IMR-90 (cell line): ENCODE data around the gene HPSE2.

Experiments used
- CEBPB ChIP-seq: IDR thresholded peaks from 2 replicates; pipeline ENCODE4 v1.6.1; 2012; ENCODE audit warnings: low read depth, low read length, improper control_type of control experiment
- FOS ChIP-seq: fragments of 150-350 bp; IDR thresholded peaks from 2 replicates; pipeline ENCODE4 v1.6.1; 2016; ENCODE audit warnings: low read depth, low read length
- MAFK ChIP-seq: IDR thresholded peaks from 2 replicates; pipeline ENCODE4 v1.6.1; 2012; ENCODE audit warnings: low read depth, low read length, improper control_type of control experiment
- MXI1 ChIP-seq: IDR thresholded peaks from 2 replicates; pipeline ENCODE4 v1.6.1; 2012; ENCODE audit warnings: low read depth, mild to moderate bottlenecking, low read length, moderate library complexity, borderline replicate concordance
- POLR2A ChIP-seq: IDR thresholded peaks from 2 replicates; pipeline ENCODE4 v1.6.1; 2012; ENCODE audit warnings: mild to moderate bottlenecking, low read depth, low read length
- RCOR1 ChIP-seq: IDR thresholded peaks from 2 replicates; pipeline ENCODE4 v1.6.1; 2012; ENCODE audit warnings: mild to moderate bottlenecking, low read length, improper control_type of control experiment; ENCODE audit not compliant: insufficient replicate concordance
- RFX5 ChIP-seq: IDR thresholded peaks from 2 replicates; pipeline ENCODE4 v1.8.0; 2012; ENCODE audit warnings: low read depth, mild to moderate bottlenecking, low read length, moderate library complexity
- SMC3 ChIP-seq: fragments of 150-350 bp; IDR thresholded peaks from 2 replicates; pipeline ENCODE4 v1.6.1; 2016; ENCODE audit warnings: low read depth, mild to moderate bottlenecking, antibody characterized with exemption, low read length, moderate library complexity
- TF ChIP-seq, protein P1 (sequence below): conservative IDR thresholded peaks from 2 replicates; pipeline ENCODE4 v1.5.1; 2012; ENCODE audit warnings: mild to moderate bottlenecking, low read depth, low read length, improper control_type of control experiment
- TF ChIP-seq, protein P2 (sequence below): fragments of 150-350 bp; IDR thresholded peaks from 2 replicates; pipeline ENCODE4 v1.6.1; 2017; ENCODE audit warnings: mild to moderate bottlenecking, antibody characterized with exemption, low read length, low read depth

DNA sequence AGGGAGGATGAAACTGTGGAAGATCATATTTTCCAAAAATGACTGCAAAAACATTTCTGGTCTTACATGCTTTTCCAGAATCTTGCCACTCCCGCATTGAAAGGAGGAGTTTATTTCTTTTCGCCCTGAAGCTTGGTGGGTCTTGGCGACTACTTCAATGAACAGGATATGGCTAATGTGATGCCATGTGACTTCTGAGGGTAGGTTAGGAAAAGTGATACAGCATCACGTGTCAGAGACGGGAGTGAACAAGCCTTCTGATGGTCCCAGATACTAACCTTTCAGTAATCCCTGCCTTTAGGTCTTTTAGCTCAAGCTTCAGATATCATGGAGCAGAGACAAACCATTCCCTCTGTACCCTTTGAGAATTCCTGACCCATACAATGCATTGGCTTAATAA is 596.7 kb downstream of the HPSE2 start:
- TF ChIP-seq, protein P1, sequence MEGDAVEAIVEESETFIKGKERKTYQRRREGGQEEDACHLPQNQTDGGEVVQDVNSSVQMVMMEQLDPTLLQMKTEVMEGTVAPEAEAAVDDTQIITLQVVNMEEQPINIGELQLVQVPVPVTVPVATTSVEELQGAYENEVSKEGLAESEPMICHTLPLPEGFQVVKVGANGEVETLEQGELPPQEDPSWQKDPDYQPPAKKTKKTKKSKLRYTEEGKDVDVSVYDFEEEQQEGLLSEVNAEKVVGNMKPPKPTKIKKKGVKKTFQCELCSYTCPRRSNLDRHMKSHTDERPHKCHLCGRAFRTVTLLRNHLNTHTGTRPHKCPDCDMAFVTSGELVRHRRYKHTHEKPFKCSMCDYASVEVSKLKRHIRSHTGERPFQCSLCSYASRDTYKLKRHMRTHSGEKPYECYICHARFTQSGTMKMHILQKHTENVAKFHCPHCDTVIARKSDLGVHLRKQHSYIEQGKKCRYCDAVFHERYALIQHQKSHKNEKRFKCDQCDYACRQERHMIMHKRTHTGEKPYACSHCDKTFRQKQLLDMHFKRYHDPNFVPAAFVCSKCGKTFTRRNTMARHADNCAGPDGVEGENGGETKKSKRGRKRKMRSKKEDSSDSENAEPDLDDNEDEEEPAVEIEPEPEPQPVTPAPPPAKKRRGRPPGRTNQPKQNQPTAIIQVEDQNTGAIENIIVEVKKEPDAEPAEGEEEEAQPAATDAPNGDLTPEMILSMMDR: no peak
- no peak for TF ChIP-seq RCOR1
- TF ChIP-seq POLR2A: no peak
- TF ChIP-seq MXI1: no peak
- no peak for TF ChIP-seq CEBPB
- no peak for TF ChIP-seq MAFK
- TF ChIP-seq FOS: no peak
- TF ChIP-seq, protein P2, sequence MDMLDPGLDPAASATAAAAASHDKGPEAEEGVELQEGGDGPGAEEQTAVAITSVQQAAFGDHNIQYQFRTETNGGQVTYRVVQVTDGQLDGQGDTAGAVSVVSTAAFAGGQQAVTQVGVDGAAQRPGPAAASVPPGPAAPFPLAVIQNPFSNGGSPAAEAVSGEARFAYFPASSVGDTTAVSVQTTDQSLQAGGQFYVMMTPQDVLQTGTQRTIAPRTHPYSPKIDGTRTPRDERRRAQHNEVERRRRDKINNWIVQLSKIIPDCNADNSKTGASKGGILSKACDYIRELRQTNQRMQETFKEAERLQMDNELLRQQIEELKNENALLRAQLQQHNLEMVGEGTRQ: no peak
- no peak for TF ChIP-seq RFX5
- TF ChIP-seq SMC3: no peak
